ENCODE data around the gene PPP2R2D.

The PPP2R2D gene

DNA sequence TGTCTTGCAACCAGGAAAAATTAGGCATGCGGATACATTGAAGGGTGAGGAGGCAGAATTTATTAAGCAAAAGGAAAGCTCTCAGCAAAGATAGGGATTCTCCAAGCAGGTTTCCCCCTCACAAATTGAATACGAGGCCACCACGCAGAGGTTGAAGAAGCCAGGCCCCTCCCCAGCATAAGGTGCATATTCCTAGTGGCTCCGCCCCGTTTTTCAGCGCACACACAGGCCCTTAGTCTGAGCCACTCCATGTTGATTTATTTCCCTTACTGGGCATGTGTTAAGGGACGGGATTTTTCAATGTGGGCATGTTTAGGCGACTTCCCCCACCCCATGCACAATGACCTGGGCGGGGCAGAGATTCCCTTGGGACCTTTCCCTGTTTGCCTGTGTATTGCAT is 24.9 kb downstream of the PPP2R2D start (continued):
- TF ChIP-seq BACH2 (CRISPR knock-in tag; IDR thresholded peaks at IDR 0.05; ENCODE audit: borderline replicate concordance) (no peak), TOX (CRISPR knock-in tag; IDR thresholded peaks at IDR 0.05; ENCODE audit: borderline replicate concordance) (no peak)

DNA sequence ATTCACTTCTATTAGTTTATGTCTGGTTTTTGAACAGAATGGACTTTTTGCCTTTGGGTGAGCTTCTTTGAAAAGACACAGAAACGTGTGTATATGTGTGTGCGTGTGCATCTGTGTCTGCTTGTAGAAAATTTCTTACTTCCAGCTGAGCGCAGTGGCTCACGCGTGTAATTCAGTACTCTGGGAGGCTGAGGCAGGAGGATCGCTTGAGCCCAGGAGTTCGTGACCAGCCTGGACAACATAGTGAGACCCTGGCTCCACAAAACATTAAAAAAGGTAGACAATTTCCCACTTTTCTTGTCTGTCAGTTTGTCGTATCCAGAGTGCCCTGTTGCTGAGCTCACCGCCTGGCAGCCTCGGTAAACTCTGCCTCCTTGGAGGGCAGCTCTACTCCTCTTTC is 25.4 kb downstream of the PPP2R2D start:
- TF ChIP-seq, protein P1, sequence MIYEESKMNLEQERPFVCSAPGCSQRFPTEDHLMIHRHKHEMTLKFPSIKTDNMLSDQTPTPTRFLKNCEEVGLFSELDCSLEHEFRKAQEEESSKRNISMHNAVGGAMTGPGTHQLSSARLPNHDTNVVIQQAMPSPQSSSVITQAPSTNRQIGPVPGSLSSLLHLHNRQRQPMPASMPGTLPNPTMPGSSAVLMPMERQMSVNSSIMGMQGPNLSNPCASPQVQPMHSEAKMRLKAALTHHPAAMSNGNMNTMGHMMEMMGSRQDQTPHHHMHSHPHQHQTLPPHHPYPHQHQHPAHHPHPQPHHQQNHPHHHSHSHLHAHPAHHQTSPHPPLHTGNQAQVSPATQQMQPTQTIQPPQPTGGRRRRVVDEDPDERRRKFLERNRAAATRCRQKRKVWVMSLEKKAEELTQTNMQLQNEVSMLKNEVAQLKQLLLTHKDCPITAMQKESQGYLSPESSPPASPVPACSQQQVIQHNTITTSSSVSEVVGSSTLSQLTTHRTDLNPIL (CRISPR knock-in tag; IDR thresholded peaks at IDR 0.05; ENCODE audit: low read depth) = no peak
- TF ChIP-seq SNAI2 (CRISPR knock-in tag; IDR thresholded peaks at IDR 0.05) = no peak
- TF ChIP-seq, protein P2, sequence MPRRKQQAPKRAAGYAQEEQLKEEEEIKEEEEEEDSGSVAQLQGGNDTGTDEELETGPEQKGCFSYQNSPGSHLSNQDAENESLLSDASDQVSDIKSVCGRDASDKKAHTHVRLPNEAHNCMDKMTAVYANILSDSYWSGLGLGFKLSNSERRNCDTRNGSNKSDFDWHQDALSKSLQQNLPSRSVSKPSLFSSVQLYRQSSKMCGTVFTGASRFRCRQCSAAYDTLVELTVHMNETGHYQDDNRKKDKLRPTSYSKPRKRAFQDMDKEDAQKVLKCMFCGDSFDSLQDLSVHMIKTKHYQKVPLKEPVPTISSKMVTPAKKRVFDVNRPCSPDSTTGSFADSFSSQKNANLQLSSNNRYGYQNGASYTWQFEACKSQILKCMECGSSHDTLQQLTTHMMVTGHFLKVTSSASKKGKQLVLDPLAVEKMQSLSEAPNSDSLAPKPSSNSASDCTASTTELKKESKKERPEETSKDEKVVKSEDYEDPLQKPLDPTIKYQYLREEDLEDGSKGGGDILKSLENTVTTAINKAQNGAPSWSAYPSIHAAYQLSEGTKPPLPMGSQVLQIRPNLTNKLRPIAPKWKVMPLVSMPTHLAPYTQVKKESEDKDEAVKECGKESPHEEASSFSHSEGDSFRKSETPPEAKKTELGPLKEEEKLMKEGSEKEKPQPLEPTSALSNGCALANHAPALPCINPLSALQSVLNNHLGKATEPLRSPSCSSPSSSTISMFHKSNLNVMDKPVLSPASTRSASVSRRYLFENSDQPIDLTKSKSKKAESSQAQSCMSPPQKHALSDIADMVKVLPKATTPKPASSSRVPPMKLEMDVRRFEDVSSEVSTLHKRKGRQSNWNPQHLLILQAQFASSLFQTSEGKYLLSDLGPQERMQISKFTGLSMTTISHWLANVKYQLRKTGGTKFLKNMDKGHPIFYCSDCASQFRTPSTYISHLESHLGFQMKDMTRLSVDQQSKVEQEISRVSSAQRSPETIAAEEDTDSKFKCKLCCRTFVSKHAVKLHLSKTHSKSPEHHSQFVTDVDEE (CRISPR knock-in tag; IDR thresholded peaks at IDR 0.05) = no peak
- ATAC-seq = no peak

DNA sequence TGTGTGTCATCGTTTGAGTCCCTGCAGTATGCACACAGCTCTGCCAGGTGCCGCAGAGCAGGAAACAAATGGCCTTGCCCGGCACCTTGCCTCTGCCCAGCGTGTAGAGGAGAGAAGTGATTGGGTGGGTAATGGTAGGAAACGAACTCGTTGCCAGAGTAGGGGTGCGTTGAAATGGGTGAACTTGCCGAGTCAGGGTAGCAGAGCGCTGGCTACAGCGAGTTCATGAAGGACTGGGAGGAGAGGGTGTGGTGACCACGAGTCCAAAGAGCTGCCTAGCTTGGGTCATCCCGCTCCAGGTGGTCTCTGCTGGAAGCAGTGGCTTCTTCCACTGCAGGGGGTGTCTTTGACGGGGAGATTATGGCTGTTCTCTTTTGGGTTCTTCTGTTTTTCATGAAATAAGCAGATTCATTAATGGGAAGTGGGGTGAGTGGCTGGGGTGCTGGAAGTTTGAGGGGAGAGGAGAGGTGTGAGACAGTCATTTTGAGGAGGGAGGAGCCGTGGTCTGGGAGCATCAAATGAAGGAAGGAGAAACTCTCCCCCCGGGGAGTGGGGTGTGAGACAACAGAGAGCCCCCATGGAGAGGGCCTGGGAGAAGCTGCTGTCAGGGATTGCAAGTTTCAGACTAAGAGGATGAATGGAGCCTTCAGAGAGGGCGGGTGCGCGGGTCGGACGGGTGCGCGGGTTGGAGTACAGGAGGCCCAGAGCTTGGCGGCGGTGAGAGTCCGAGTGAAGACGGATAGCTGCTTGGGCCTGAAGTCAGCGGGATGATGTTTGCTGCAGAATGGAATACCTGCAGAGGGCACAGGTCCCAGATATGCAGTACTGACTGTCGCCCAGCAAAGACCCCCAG is 26.2 kb downstream of the PPP2R2D start:
- no peak for TF ChIP-seq ZFP3 (CRISPR knock-in tag; IDR thresholded peaks at IDR 0.05)
- TF ChIP-seq TCF4 (CRISPR knock-in tag; IDR thresholded peaks at IDR 0.05; ENCODE audit: borderline replicate concordance) = no peak
- TF ChIP-seq, protein P2 (CRISPR knock-in tag; IDR thresholded peaks at IDR 0.05) = no peak
- TF ChIP-seq ZNF8 (CRISPR knock-in tag; IDR thresholded peaks at IDR 0.05) = no peak
- ATAC-seq = no peak

- no peak for ATAC-seq
- TF ChIP-seq GLIS3 (CRISPR knock-in tag; IDR thresholded peaks at IDR 0.05) (no peak), OSR1 (CRISPR knock-in tag; IDR thresholded peaks at IDR 0.05) (no peak), ISL1 (CRISPR knock-in tag; IDR thresholded peaks at IDR 0.05) (no peak), ZNF565 (CRISPR knock-in tag; conservative IDR thresholded peaks at IDR 0.05; ENCODE audit: low read depth) (no peak), ESRRG (CRISPR knock-in tag; IDR thresholded peaks at IDR 0.05) (no peak), TOX (CRISPR knock-in tag; IDR thresholded peaks at IDR 0.05; ENCODE audit: borderline replicate concordance) (no peak), ZC3H10 (CRISPR knock-in tag; IDR thresholded peaks at IDR 0.05) (no peak), ZNF8 (CRISPR knock-in tag; IDR thresholded peaks at IDR 0.05) (no peak), TCF4 (CRISPR knock-in tag; IDR thresholded peaks at IDR 0.05; ENCODE audit: borderline replicate concordance) (no peak), ZFP30 (CRISPR knock-in tag; IDR thresholded peaks at IDR 0.05) (no peak), ZFP3 (CRISPR knock-in tag; IDR thresholded peaks at IDR 0.05) (no peak), SNAI2 (CRISPR knock-in tag; IDR thresholded peaks at IDR 0.05) (no peak), RARB (CRISPR knock-in tag; IDR thresholded peaks at IDR 0.05) (no peak), ZNF70 (CRISPR knock-in tag; IDR thresholded peaks at IDR 0.05) (no peak), CSDC2 (CRISPR knock-in tag; IDR thresholded peaks at IDR 0.05) (no peak), ARNTL (CRISPR knock-in tag; IDR thresholded peaks at IDR 0.05; ENCODE audit: borderline replicate concordance, low read depth) (no peak)
- TF ChIP-seq, protein P1 (CRISPR knock-in tag; IDR thresholded peaks at IDR 0.05; ENCODE audit: low read depth) = no peak
- TF ChIP-seq, protein P3, sequence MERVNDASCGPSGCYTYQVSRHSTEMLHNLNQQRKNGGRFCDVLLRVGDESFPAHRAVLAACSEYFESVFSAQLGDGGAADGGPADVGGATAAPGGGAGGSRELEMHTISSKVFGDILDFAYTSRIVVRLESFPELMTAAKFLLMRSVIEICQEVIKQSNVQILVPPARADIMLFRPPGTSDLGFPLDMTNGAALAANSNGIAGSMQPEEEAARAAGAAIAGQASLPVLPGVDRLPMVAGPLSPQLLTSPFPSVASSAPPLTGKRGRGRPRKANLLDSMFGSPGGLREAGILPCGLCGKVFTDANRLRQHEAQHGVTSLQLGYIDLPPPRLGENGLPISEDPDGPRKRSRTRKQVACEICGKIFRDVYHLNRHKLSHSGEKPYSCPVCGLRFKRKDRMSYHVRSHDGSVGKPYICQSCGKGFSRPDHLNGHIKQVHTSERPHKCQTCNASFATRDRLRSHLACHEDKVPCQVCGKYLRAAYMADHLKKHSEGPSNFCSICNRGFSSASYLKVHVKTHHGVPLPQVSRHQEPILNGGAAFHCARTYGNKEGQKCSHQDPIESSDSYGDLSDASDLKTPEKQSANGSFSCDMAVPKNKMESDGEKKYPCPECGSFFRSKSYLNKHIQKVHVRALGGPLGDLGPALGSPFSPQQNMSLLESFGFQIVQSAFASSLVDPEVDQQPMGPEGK (CRISPR knock-in tag; IDR thresholded peaks at IDR 0.05; ENCODE audit: borderline replicate concordance) = no peak
- TF ChIP-seq, protein P2 (CRISPR knock-in tag; IDR thresholded peaks at IDR 0.05) = no peak
Measured at GRCh38 chr10:131928248-131929095, 27.7 kb downstream of the PPP2R2D start.

Measured in SK-N-SH treated with all-trans-retinoic acid at 6 μM for 48 hours (cell line).